ENCODE measurements around the gene ELAPOR2.

The ELAPOR2 gene

GRCh38 chr7:87036985-87037384 is 22.5 kb downstream of the ELAPOR2 start:
- TF ChIP-seq CTCF (conservative IDR thresholded peaks at IDR 0.05; ENCODE audit: low read depth, low read length): no peak
- Histone ChIP-seq H3K9ac (no peak overlapping the region), H4K20me1 (ENCODE audit: insufficient read depth) (no peaks in the 10 kb centered on the region), H3K79me2 (ENCODE audit: insufficient read depth, low read depth) (no peaks in the 10 kb centered on the region), H3K4me1 (ENCODE audit: low read depth, poor library complexity, severe bottlenecking) (no peaks in the 10 kb centered on the region), H3K4me2 (no peak overlapping the region), H3K4me3 (IDR thresholded peaks at IDR 0.05; ENCODE audit: insufficient read depth, low read depth, low read length) (no peak overlapping the region), H3K27ac (no peak overlapping the region), H2AFZ (ENCODE audit: low read depth) (no peak overlapping the region), H3K36me3 (ENCODE audit: insufficient read depth) (no peaks in the 10 kb centered on the region), H3K27me3 (ENCODE audit: insufficient read depth, low read depth) (no peaks in the 10 kb centered on the region)

- Histone ChIP-seq H3K9ac (no peak overlapping the region), H4K20me1 (ENCODE audit: insufficient read depth) (no peaks in the 10 kb centered on the region), H3K4me3 (IDR thresholded peaks at IDR 0.05; ENCODE audit: insufficient read depth, low read depth, low read length) (no peak overlapping the region), H3K27ac (no peak overlapping the region), H3K27me3 (ENCODE audit: insufficient read depth, low read depth) (no peaks in the 10 kb centered on the region), H2AFZ (ENCODE audit: low read depth) (no peak overlapping the region), H3K4me1 (ENCODE audit: low read depth, poor library complexity, severe bottlenecking) (no peaks in the 10 kb centered on the region), H3K36me3 (ENCODE audit: insufficient read depth) (no peaks in the 10 kb centered on the region), H3K79me2 (ENCODE audit: insufficient read depth, low read depth) (no peaks in the 10 kb centered on the region), H3K4me2 (no peak overlapping the region)
- TF ChIP-seq CTCF (conservative IDR thresholded peaks at IDR 0.05; ENCODE audit: low read depth, low read length): no peak
Measured at GRCh38 chr7:87032604-87033339, 26.7 kb downstream of the ELAPOR2 start.

- Histone ChIP-seq H3K27me3 (ENCODE audit: insufficient read depth, low read depth) (no peaks in the 10 kb centered on the region), H3K4me2 (no peak overlapping the region), H2AFZ (ENCODE audit: low read depth) (no peak overlapping the region), H4K20me1 (ENCODE audit: insufficient read depth) (no peaks in the 10 kb centered on the region), H3K36me3 (ENCODE audit: insufficient read depth) (no peaks in the 10 kb centered on the region), H3K9ac (no peak overlapping the region), H3K4me3 (IDR thresholded peaks at IDR 0.05; ENCODE audit: insufficient read depth, low read depth, low read length) (no peak overlapping the region), H3K27ac (no peak overlapping the region), H3K4me1 (ENCODE audit: low read depth, poor library complexity, severe bottlenecking) (no peaks in the 10 kb centered on the region), H3K79me2 (ENCODE audit: insufficient read depth, low read depth) (no peaks in the 10 kb centered on the region)
- no peak for TF ChIP-seq CTCF (conservative IDR thresholded peaks at IDR 0.05; ENCODE audit: low read depth, low read length)
Measured at GRCh38 chr7:87029078-87029477, 30.4 kb downstream of the ELAPOR2 start.

- Histone ChIP-seq H3K4me2 (no peak overlapping the region), H3K79me2 (ENCODE audit: insufficient read depth, low read depth) (no peaks in the 10 kb centered on the region), H3K4me1 (ENCODE audit: low read depth, poor library complexity, severe bottlenecking) (no peaks in the 10 kb centered on the region), H3K4me3 (IDR thresholded peaks at IDR 0.05; ENCODE audit: insufficient read depth, low read depth, low read length) (no peak overlapping the region), H3K36me3 (ENCODE audit: insufficient read depth) (no peaks in the 10 kb centered on the region), H3K27me3 (ENCODE audit: insufficient read depth, low read depth) (no peaks in the 10 kb centered on the region), H3K9ac (no peak overlapping the region), H3K27ac (no peak overlapping the region), H2AFZ (ENCODE audit: low read depth) (no peak overlapping the region), H4K20me1 (ENCODE audit: insufficient read depth) (no peaks in the 10 kb centered on the region)
- TF ChIP-seq CTCF (conservative IDR thresholded peaks at IDR 0.05; ENCODE audit: low read depth, low read length): no peak
Measured at GRCh38 chr7:87028636-87029035, 30.8 kb downstream of the ELAPOR2 start.
